Measurements from ENCODE around the gene WDR35. TPM values are rescaled to one million over a fixed set of nuclear protein-coding genes. Genes with fewer than 3 reads are reported as not detected.

The WDR35 gene
- total RNA-seq, 2 donors from 2014 or later = 5.0 to 8.3 TPM

GRCh38 chr2:19990416-19990728, 467 bp upstream of the WDR35 start:
- H3K36me3 Mint-ChIP-seq (ENCODE audit: low read depth) = peaks cover 9% of the 10 kb centered on the region
- peak overlapping the region; percentile 93 for H3K4me3 Mint-ChIP-seq
- no peak for ATAC-seq (replicated peaks)
- peak overlapping the region; percentile 91 for H3K27ac Mint-ChIP-seq
- H3K4me1 Mint-ChIP-seq = peaks cover 7% of the 10 kb centered on the region
- no peaks in the 10 kb centered on the region for H3K9me3 Mint-ChIP-seq
- H3K27me3 Mint-ChIP-seq = peaks cover 16% of the 10 kb centered on the region

- ATAC-seq (replicated peaks) = no peak
- Mint-ChIP-seq H3K4me3 (peak overlapping the region; percentile 93), H3K27me3 (peaks cover 14% of the 10 kb centered on the region), H3K9me3 (no peaks in the 10 kb centered on the region), H3K36me3 (ENCODE audit: low read depth) (peaks cover 9% of the 10 kb centered on the region), H3K27ac (peak overlapping the region; percentile 91), H3K4me1 (peaks cover 7% of the 10 kb centered on the region)
These were observed 601 bp downstream of the WDR35 start for GRCh38 chr2:19989342-19989666.

- Mint-ChIP-seq H3K4me1 (peaks cover 7% of the 10 kb centered on the region), H3K9me3 (no peaks in the 10 kb centered on the region), H3K27me3 (peaks cover 11% of the 10 kb centered on the region), H3K27ac (peak overlapping the region; percentile 91), H3K36me3 (ENCODE audit: low read depth) (peaks cover 9% of the 10 kb centered on the region), H3K4me3 (peak overlapping the region; percentile 93)
- no peak for ATAC-seq (replicated peaks)
These were observed 1.3 kb downstream of the WDR35 start for GRCh38 chr2:19988600-19988999.

GRCh38 chr2:19987936-19988335, 2.0 kb downstream of the WDR35 start:
- Mint-ChIP-seq H3K27ac (no peak overlapping the region), H3K4me1 (peaks cover 7% of the 10 kb centered on the region), H3K36me3 (ENCODE audit: low read depth) (peaks cover 9% of the 10 kb centered on the region), H3K9me3 (no peaks in the 10 kb centered on the region), H3K4me3 (peak overlapping the region; percentile 93), H3K27me3 (peaks cover 7% of the 10 kb centered on the region)
- no peak for ATAC-seq (replicated peaks)

- ATAC-seq (replicated peaks) = no peak
- Mint-ChIP-seq H3K36me3 (ENCODE audit: low read depth) (peaks cover 21% of the 10 kb centered on the region), H3K9me3 (no peaks in the 10 kb centered on the region)
These were observed 7.6 kb downstream of the WDR35 start for GRCh38 chr2:19982268-19982667.

GRCh38 chr2:19979932-19980331, 10.0 kb downstream of the WDR35 start:
- no peak for ATAC-seq (replicated peaks)
- Mint-ChIP-seq H3K9me3 (no peaks in the 10 kb centered on the region), H3K27ac (no peak overlapping the region), H3K36me3 (ENCODE audit: low read depth) (peaks cover 12% of the 10 kb centered on the region), H3K4me1 (no peaks in the 10 kb centered on the region), H3K4me3 (no peak overlapping the region), H3K27me3 (no peaks in the 10 kb centered on the region)

More at GRCh38 chr2:19982268-19982667, 7.6 kb downstream of the WDR35 start:
- no peaks in the 10 kb centered on the region for H3K27me3 Mint-ChIP-seq
- no peak overlapping the region for H3K27ac Mint-ChIP-seq
- no peak overlapping the region for H3K4me3 Mint-ChIP-seq
- H3K4me1 Mint-ChIP-seq = no peaks in the 10 kb centered on the region

GRCh38 chr2:19973466-19973865, 16.4 kb downstream of the WDR35 start:
- H3K27me3 Mint-ChIP-seq = no peaks in the 10 kb centered on the region
- no peak for ATAC-seq (replicated peaks)
- H3K36me3 Mint-ChIP-seq (ENCODE audit: low read depth) = peaks cover 26% of the 10 kb centered on the region
- no peak overlapping the region for H3K27ac Mint-ChIP-seq
- H3K4me3 Mint-ChIP-seq = no peak overlapping the region
- H3K4me1 Mint-ChIP-seq = no peaks in the 10 kb centered on the region
- H3K9me3 Mint-ChIP-seq = no peaks in the 10 kb centered on the region

- Mint-ChIP-seq H3K4me3 (no peak overlapping the region), H3K27ac (no peak overlapping the region), H3K9me3 (no peaks in the 10 kb centered on the region), H3K27me3 (no peaks in the 10 kb centered on the region), H3K4me1 (no peaks in the 10 kb centered on the region), H3K36me3 (ENCODE audit: low read depth) (peaks cover 34% of the 10 kb centered on the region)
- peak; percentile 19 for ATAC-seq (replicated peaks)
These were observed 18.2 kb downstream of the WDR35 start for GRCh38 chr2:19971691-19972090.

GRCh38 chr2:19963386-19963785, 26.5 kb downstream of the WDR35 start:
- H3K27me3 Mint-ChIP-seq = no peaks in the 10 kb centered on the region

GRCh38 chr2:19955544-19956422, 34.1 kb downstream of the WDR35 start:
- Mint-ChIP-seq H3K4me3 (no peak overlapping the region), H3K27me3 (no peaks in the 10 kb centered on the region), H3K9me3 (no peaks in the 10 kb centered on the region), H3K27ac (no peak overlapping the region), H3K4me1 (no peaks in the 10 kb centered on the region), H3K36me3 (ENCODE audit: low read depth) (peaks cover 11% of the 10 kb centered on the region)
- peak; percentile 75 for ATAC-seq (replicated peaks)

More at GRCh38 chr2:19963386-19963785, 26.5 kb downstream of the WDR35 start:
- Mint-ChIP-seq H3K27ac (no peak overlapping the region), H3K4me3 (no peak overlapping the region), H3K4me1 (no peaks in the 10 kb centered on the region), H3K36me3 (ENCODE audit: low read depth) (peaks cover 32% of the 10 kb centered on the region), H3K9me3 (no peaks in the 10 kb centered on the region)
- ATAC-seq (replicated peaks) = no peak

- H3K9me3 Mint-ChIP-seq = no peaks in the 10 kb centered on the region
- no peaks in the 10 kb centered on the region for H3K27me3 Mint-ChIP-seq
- no peaks in the 10 kb centered on the region for H3K4me1 Mint-ChIP-seq
- no peak overlapping the region for H3K27ac Mint-ChIP-seq
- ATAC-seq (replicated peaks) = no peak
- H3K4me3 Mint-ChIP-seq = no peak overlapping the region
- peaks cover 54% of the 10 kb centered on the region for H3K36me3 Mint-ChIP-seq (ENCODE audit: low read depth)
These were observed 40.8 kb downstream of the WDR35 start for GRCh38 chr2:19949071-19949470.

- Mint-ChIP-seq H3K4me1 (no peaks in the 10 kb centered on the region), H3K4me3 (no peak overlapping the region), H3K36me3 (ENCODE audit: low read depth) (peaks cover 49% of the 10 kb centered on the region), H3K27ac (no peak overlapping the region), H3K9me3 (no peaks in the 10 kb centered on the region), H3K27me3 (no peaks in the 10 kb centered on the region)
- ATAC-seq (replicated peaks) = no peak
These were observed 42.5 kb downstream of the WDR35 start for GRCh38 chr2:19947184-19947940.

GRCh38 chr2:19944205-19944845, 45.6 kb downstream of the WDR35 start:
- Mint-ChIP-seq H3K9me3 (no peaks in the 10 kb centered on the region), H3K36me3 (ENCODE audit: low read depth) (peaks cover 39% of the 10 kb centered on the region), H3K27ac (no peak overlapping the region), H3K4me1 (no peaks in the 10 kb centered on the region), H3K4me3 (no peak overlapping the region), H3K27me3 (no peaks in the 10 kb centered on the region)
- no peak for ATAC-seq (replicated peaks)

GRCh38 chr2:19943189-19943588, 46.7 kb downstream of the WDR35 start:
- ATAC-seq (replicated peaks) = no peak
- H3K27ac Mint-ChIP-seq = no peak overlapping the region
- no peak overlapping the region for H3K4me3 Mint-ChIP-seq
- H3K27me3 Mint-ChIP-seq = no peaks in the 10 kb centered on the region
- no peaks in the 10 kb centered on the region for H3K9me3 Mint-ChIP-seq
- H3K36me3 Mint-ChIP-seq (ENCODE audit: low read depth) = peaks cover 37% of the 10 kb centered on the region
- H3K4me1 Mint-ChIP-seq = no peaks in the 10 kb centered on the region

- Mint-ChIP-seq H3K4me1 (no peaks in the 10 kb centered on the region), H3K9me3 (no peaks in the 10 kb centered on the region), H3K27ac (no peak overlapping the region), H3K4me3 (no peak overlapping the region), H3K27me3 (no peaks in the 10 kb centered on the region), H3K36me3 (ENCODE audit: low read depth) (peaks cover 41% of the 10 kb centered on the region)
- ATAC-seq (replicated peaks) = no peak
These were observed 47.7 kb downstream of the WDR35 start for GRCh38 chr2:19942199-19942598.

All from activated T-helper 17 cell treated with anti-CD3 and anti-CD28 coated beads, Interleukin-2, amount 50 U/mL, for 72 hours (primary cell).